A673 (cell line): Measurements from ENCODE around the gene INMT. TPM values are rescaled to one million over a fixed set of nuclear protein-coding genes. Genes with fewer than 3 reads are reported as not detected.

Experiments
- BruUV-seq: library from RNA; stranded (reverse); fragments of 400-500 nt; replicated peaks from 2 replicates; lab custom pipeline; 2021; lab: Mats Ljungman, UMichigan
- CTCF ChIA-PET: fragments of 300-600 bp; sonication (Branson Sonifier 250); formaldehyde crosslinking; loops from one replicate; lab custom pipeline; 2022; ENCODE audit warnings: antibody characterized with exemption; lab: Charles Lee
- POLR2A ChIA-PET: fragments of 300-600 bp; sonication (Branson Sonifier 250); formaldehyde crosslinking; loops from one replicate; lab custom pipeline; 2022; ENCODE audit warnings: antibody characterized with exemption; ENCODE audit not compliant: low non-redundant PET; lab: Charles Lee
- DNase-seq: peaks from one replicate; pipeline ENCODE4 v3.0.0-alpha.2; 2015; ENCODE audit warnings: low spot score
- H3K27ac ChIP-seq: fragments of 200-600 bp; sonication (generic); 2 replicates; pipeline ENCODE4 v1.5.1; 2016; ENCODE audit warnings: mixed run types, low read depth, mild to moderate bottlenecking, mixed read lengths, antibody characterized with exemption, low read length; ENCODE audit not compliant: poor library complexity, severe bottlenecking
- H3K27me3 ChIP-seq: fragments of 200-600 bp; sonication (generic); replicated peaks from 2 replicates; pipeline ENCODE4 v1.6.1; 2017; ENCODE audit warnings: mixed run types, low read depth, mild to moderate bottlenecking, mixed read lengths, antibody characterized with exemption, low read length; ENCODE audit not compliant: insufficient read depth, poor library complexity
- H3K36me3 ChIP-seq: fragments of 200-600 bp; sonication (generic); 2 replicates; pipeline ENCODE4 v1.6.1; 2016; ENCODE audit warnings: mixed run types, mild to moderate bottlenecking, mixed read lengths, antibody characterized with exemption, low read length; ENCODE audit not compliant: insufficient read depth, poor library complexity, severe bottlenecking
- H3K4me1 ChIP-seq: fragments of 200-600 bp; sonication (generic); 2 replicates; pipeline ENCODE4 v1.6.1; 2017; ENCODE audit warnings: mixed run types, mild to moderate bottlenecking, mixed read lengths, antibody characterized with exemption, low read length; ENCODE audit not compliant: insufficient read depth, poor library complexity, severe bottlenecking
- H3K4me3 ChIP-seq: fragments of 200-600 bp; sonication (generic); 2 replicates; pipeline ENCODE4 v1.5.1; 2016; ENCODE audit warnings: low read depth, mixed run types, mild to moderate bottlenecking, mixed read lengths, low read length; ENCODE audit not compliant: poor library complexity, severe bottlenecking
- H3K9me3 ChIP-seq: fragments of 200-600 bp; sonication (generic); 2 replicates; pipeline ENCODE4 v1.6.1; 2016; ENCODE audit warnings: mixed run types, low read depth, mild to moderate bottlenecking, mixed read lengths, antibody characterized with exemption, low read length; ENCODE audit not compliant: poor library complexity, severe bottlenecking
- EZH2 ChIP-seq: fragments of 200-600 bp; sonication (generic); IDR thresholded peaks from 2 replicates; pipeline ENCODE4 v1.6.1; 2017; ENCODE audit warnings: borderline replicate concordance, low read depth, mild to moderate bottlenecking, mixed read lengths, antibody characterized with exemption, low read length; ENCODE audit not compliant: poor library complexity, severe bottlenecking
- intact Hi-C: fragments of 100-400 bp; cut with micrococcal nuclease; formaldehyde crosslinking; loops from one replicate; pipeline ENCODE4 v1.10.0; 2022; ENCODE audit not compliant: unreplicated experiment
- total RNA-seq: library from RNA; stranded (reverse); gene quantifications from 2 replicates; pipeline ENCODE4 v1.2.3, GENCODE V29; 2021
- TF ChIP-seq, protein P1 (sequence below): fragments of 300-800, 200-600 bp; sonication (generic); conservative IDR thresholded peaks from 2 replicates; pipeline ENCODE4 v1.5.1; 2017; ENCODE audit warnings: low read depth, mild to moderate bottlenecking, antibody characterized with exemption, low read length, moderate library complexity, mixed read lengths

The INMT gene
- total RNA-seq, 1 experiment from 2014 or later: 0.17 TPM

DNA sequence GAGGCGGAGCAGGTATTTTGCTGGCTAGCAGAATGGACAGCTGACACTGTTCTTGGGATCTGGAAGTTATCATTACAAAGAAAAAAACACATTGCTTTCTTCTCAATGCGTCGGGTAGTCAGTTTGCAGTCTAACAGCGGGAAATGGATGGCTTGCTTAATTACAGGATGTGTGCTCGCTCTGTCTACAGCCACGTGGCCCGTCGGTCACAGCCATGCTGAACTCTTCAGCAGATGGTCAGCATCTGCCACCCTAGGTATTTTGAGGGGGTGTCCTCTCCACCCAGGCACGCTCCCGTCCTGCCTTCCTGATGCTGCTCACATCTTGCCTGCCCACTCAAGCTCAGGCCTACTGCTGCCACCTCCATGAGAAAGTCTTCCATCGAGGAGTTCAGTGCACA is 20.4 kb upstream of the INMT start:
- TF ChIP-seq, protein P1, sequence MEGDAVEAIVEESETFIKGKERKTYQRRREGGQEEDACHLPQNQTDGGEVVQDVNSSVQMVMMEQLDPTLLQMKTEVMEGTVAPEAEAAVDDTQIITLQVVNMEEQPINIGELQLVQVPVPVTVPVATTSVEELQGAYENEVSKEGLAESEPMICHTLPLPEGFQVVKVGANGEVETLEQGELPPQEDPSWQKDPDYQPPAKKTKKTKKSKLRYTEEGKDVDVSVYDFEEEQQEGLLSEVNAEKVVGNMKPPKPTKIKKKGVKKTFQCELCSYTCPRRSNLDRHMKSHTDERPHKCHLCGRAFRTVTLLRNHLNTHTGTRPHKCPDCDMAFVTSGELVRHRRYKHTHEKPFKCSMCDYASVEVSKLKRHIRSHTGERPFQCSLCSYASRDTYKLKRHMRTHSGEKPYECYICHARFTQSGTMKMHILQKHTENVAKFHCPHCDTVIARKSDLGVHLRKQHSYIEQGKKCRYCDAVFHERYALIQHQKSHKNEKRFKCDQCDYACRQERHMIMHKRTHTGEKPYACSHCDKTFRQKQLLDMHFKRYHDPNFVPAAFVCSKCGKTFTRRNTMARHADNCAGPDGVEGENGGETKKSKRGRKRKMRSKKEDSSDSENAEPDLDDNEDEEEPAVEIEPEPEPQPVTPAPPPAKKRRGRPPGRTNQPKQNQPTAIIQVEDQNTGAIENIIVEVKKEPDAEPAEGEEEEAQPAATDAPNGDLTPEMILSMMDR: no peak
- TF ChIP-seq EZH2: no peak
- no peaks in the 10 kb centered on the region for H3K9me3 ChIP-seq
- peaks cover 7% of the 10 kb centered on the region for H3K27me3 ChIP-seq
- CTCF ChIA-PET: no interaction called here
- H3K27ac ChIP-seq: no peak overlapping the region
- POLR2A ChIA-PET: no interaction called here
- DNase-seq: no peak
- no TSS peak for BruUV-seq
- intact Hi-C loops: no loop called here
- H3K4me1 ChIP-seq: no peaks in the 10 kb centered on the region
- H3K36me3 ChIP-seq: no peaks in the 10 kb centered on the region
- H3K4me3 ChIP-seq: no peak overlapping the region

DNA sequence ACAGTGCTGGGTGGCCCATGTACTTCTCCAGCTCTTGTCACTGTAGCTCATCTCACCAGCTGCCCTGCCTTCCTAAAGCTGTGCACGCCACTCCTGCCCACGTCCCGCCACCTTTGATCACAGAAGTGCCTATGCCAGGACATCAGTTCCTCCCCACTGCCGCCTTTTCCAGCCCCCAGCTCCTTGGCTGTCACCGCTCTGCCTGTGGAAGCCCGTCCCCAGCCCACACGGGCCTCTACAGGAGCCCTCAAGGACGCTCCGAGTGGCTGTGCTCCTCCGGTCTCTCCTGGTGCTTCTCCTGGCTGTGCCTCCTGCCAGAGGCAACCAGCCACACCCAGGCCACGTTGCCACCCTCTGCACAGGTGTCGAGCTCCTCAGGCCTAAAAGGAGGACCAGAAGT is 19.3 kb upstream of the INMT start:
- POLR2A ChIA-PET: no interaction called here

DNA sequence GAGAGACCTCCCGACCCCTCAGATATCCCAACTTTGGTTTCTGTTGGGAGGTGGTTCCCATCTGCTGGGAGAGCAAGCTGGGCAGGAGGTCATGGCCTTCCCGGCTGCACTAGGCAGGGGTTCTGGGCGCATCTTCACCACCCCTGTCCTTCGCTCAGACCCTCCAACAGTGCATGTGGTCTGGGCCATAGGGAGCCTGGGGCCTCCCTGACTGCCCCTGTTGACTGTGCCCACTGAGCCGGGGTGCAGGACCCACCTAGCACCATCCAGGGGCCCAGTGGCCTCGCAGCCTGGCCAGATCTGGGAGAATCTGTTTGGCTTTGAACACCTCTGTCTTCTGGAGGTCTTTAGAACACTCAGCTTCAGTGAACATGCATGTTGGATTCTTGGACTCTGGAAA is 18.7 kb upstream of the INMT start:
- no TSS peak for BruUV-seq
- H3K9me3 ChIP-seq: no peaks in the 10 kb centered on the region
- no peak overlapping the region for H3K4me3 ChIP-seq
- no peak for DNase-seq
- TF ChIP-seq, protein P1: no peak
- TF ChIP-seq EZH2: no peak
- POLR2A ChIA-PET: no interaction called here
- H3K27ac ChIP-seq: no peak overlapping the region
- CTCF ChIA-PET: no interaction called here
- no peaks in the 10 kb centered on the region for H3K4me1 ChIP-seq
- H3K27me3 ChIP-seq: peaks cover 7% of the 10 kb centered on the region
- no peaks in the 10 kb centered on the region for H3K36me3 ChIP-seq
- intact Hi-C loops: no loop called here

More for the DNA sequence above, 19.3 kb upstream of the INMT start:
- no TSS peak for BruUV-seq
- Histone ChIP-seq H3K4me1 (no peaks in the 10 kb centered on the region), H3K4me3 (no peak overlapping the region), H3K27ac (no peak overlapping the region), H3K27me3 (peaks cover 7% of the 10 kb centered on the region), H3K9me3 (no peaks in the 10 kb centered on the region), H3K36me3 (no peaks in the 10 kb centered on the region)
- TF ChIP-seq, protein P1: no peak
- TF ChIP-seq EZH2: no peak
- intact Hi-C loops: no loop called here
- CTCF ChIA-PET: no interaction called here
- DNase-seq: no peak
